ENCODE data around the gene PSTPIP2.
A peak's percentile ranks its signal among the peaks of the same experiment; 100 is the strongest.
"Not testable (repeated sequence)": the region's sequence is repeated elsewhere in the genome, so short reads cannot be mapped to it uniquely, and the experiment has no call there.

Gene PSTPIP2

GRCh38 chr18:46069524-46069923, 2.5 kb downstream of the PSTPIP2 start:
- DNase-seq, result no peak

- DNase-seq, result no peak
Observed at GRCh38 chr18:46068763-46069162, 3.3 kb downstream of the PSTPIP2 start.

GRCh38 chr18:46067438-46068007, 4.5 kb downstream of the PSTPIP2 start:
- no peak for DNase-seq

- DNase-seq, result no peak
Observed at GRCh38 chr18:46062781-46063180, 9.3 kb downstream of the PSTPIP2 start.

- no peak for DNase-seq
Observed at GRCh38 chr18:46061796-46062195, 10.3 kb downstream of the PSTPIP2 start.

- no peak for DNase-seq
Observed at GRCh38 chr18:46061387-46061786, 10.7 kb downstream of the PSTPIP2 start.

- DNase-seq, result no peak
Observed at GRCh38 chr18:46060359-46060841, 11.7 kb downstream of the PSTPIP2 start.

GRCh38 chr18:46055838-46056230, 16.2 kb downstream of the PSTPIP2 start:
- no peak for DNase-seq

- DNase-seq, result no peak
Observed at GRCh38 chr18:46054956-46055837, 16.9 kb downstream of the PSTPIP2 start.

- DNase-seq, result no peak
Observed at GRCh38 chr18:46053368-46054095, 18.5 kb downstream of the PSTPIP2 start.

- DNase-seq, result no peak
Observed at GRCh38 chr18:46051731-46052461, 20.2 kb downstream of the PSTPIP2 start.

GRCh38 chr18:46050268-46050667, 21.8 kb downstream of the PSTPIP2 start:
- DNase-seq, result no peak

- no peak for DNase-seq
Observed at GRCh38 chr18:46048641-46049040, 23.4 kb downstream of the PSTPIP2 start.

- not testable (repeated sequence) for DNase-seq
Observed at GRCh38 chr18:46047369-46047768, 24.7 kb downstream of the PSTPIP2 start.

GRCh38 chr18:46046688-46047087, 25.4 kb downstream of the PSTPIP2 start:
- DNase-seq, result no peak

GRCh38 chr18:46046126-46046525, 25.9 kb downstream of the PSTPIP2 start:
- DNase-seq, result no peak

GRCh38 chr18:46042571-46043123, 29.4 kb downstream of the PSTPIP2 start:
- DNase-seq, result peak in 1 of 2 donors; percentile 24

GRCh38 chr18:46040747-46041104, 31.3 kb downstream of the PSTPIP2 start:
- DNase-seq, result no peak

GRCh38 chr18:46040033-46040746, 31.9 kb downstream of the PSTPIP2 start:
- no peak for DNase-seq

GRCh38 chr18:46037512-46038305, 34.4 kb downstream of the PSTPIP2 start:
- DNase-seq, result no peak

Data from stimulated activated CD4-positive, alpha-beta T cell treated with anti-CD3 and anti-CD28 coated beads, Interleukin-2, amount 100 ng/mL, for 24 hours (primary cell).